D721Med (cell line): ENCODE results near the gene PCDH15.

ENCODE experiments used
- DNase-seq: peaks from one replicate; pipeline ENCODE4 v3.0.0; 2011; ENCODE audit warnings: low spot score; ENCODE audit not compliant: insufficient read length
- FAIRE-seq: peaks from 2 replicates; lab custom pipeline; 2011; peaks lifted over from hg19 to GRCh38; lab: Jason Lieb, UNC
- CTCF ChIP-seq: IDR thresholded peaks from 2 replicates; pipeline ENCODE4 v1.5.1; 2012; ENCODE audit warnings: mild to moderate bottlenecking, control low read depth; ENCODE audit not compliant: insufficient read depth; ENCODE audit errors: missing control alignments

The PCDH15 gene

GRCh38 chr10:54372179-54372578, 428.9 kb downstream of the PCDH15 start:
- no peak for DNase-seq
- no peak for FAIRE-seq
- TF ChIP-seq CTCF: no peak

- FAIRE-seq: no peak
- DNase-seq: no peak
- TF ChIP-seq CTCF: no peak
Observed at GRCh38 chr10:54368984-54369383, 432.0 kb downstream of the PCDH15 start.

- DNase-seq (no peak), FAIRE-seq (no peak)
- TF ChIP-seq CTCF: no peak
Observed at GRCh38 chr10:54363390-54363789, 437.6 kb downstream of the PCDH15 start.

GRCh38 chr10:54342058-54342457, 459.0 kb downstream of the PCDH15 start:
- FAIRE-seq (no peak), DNase-seq (no peak)
- no peak for TF ChIP-seq CTCF

GRCh38 chr10:54335296-54335695, 465.7 kb downstream of the PCDH15 start:
- FAIRE-seq (no peak), DNase-seq (no peak)
- TF ChIP-seq CTCF: no peak

- FAIRE-seq (no peak), DNase-seq (no peak)
- TF ChIP-seq CTCF: no peak
Observed at GRCh38 chr10:54319341-54319740, 481.7 kb downstream of the PCDH15 start.

GRCh38 chr10:54318470-54318869, 482.6 kb downstream of the PCDH15 start:
- no peak for DNase-seq
- no peak for TF ChIP-seq CTCF
- FAIRE-seq: no peak
